Measurements from ENCODE around the gene LOX.

- no peak for TF ChIP-seq CTCF (conservative IDR thresholded peaks at IDR 0.05; ENCODE audit: low read depth in 2 of 2)
- TF ChIP-seq EZH2 (IDR thresholded peaks at IDR 0.05; ENCODE audit: low read depth, unreplicated experiment) = no peak
- no peak for TF ChIP-seq REST (IDR thresholded peaks at IDR 0.05; ENCODE audit: unreplicated experiment)
- TF ChIP-seq POLR2AphosphoS5 (IDR thresholded peaks at IDR 0.05; ENCODE audit: low read depth) = no peak
- no peak for TF ChIP-seq NANOG (IDR thresholded peaks at IDR 0.05; ENCODE audit: borderline replicate concordance)
- no peak for TF ChIP-seq ETS1 (IDR thresholded peaks at IDR 0.05)
- no peak for TF ChIP-seq EZH2phosphoT487 (IDR thresholded peaks at IDR 0.05; ENCODE audit: unreplicated experiment)
- TF ChIP-seq STAT1 (IDR thresholded peaks at IDR 0.05; ENCODE audit: unreplicated experiment) = no peak
- no peak for TF ChIP-seq JUNB (IDR thresholded peaks at IDR 0.05; ENCODE audit: unreplicated experiment)
- no peak for TF ChIP-seq ZNF114 (CRISPR knock-in tag; IDR thresholded peaks at IDR 0.05)
Observed at GRCh38 chr5:122077366-122078115, 518 bp downstream of the LOX start.

Measured in GM23338 (cell line).